GM12865 (cell line): Measurements from ENCODE around the gene KRTAP10-2.
"Not testable (repeated sequence)": the region's sequence is repeated elsewhere in the genome, so short reads cannot be mapped to it uniquely, and the experiment has no call there.

Source experiments
- DNase-seq: peaks from one replicate; pipeline ENCODE4 v3.0.0; 2010; ENCODE audit warnings: low read depth
- H3K4me3 ChIP-seq: 2 replicates; pipeline ENCODE4 v1.5.1; 2011; ENCODE audit warnings: mild to moderate bottlenecking, low read depth, low read length, control low read depth
- TF ChIP-seq, protein P1 (sequence below): IDR thresholded peaks from 2 replicates; pipeline ENCODE4 v1.5.1; 2011; ENCODE audit warnings: low read length, control low read depth, low read depth, inconsistent platforms; ENCODE audit not compliant: insufficient read depth; ENCODE audit errors: missing control alignments

The KRTAP10-2 gene

DNA sequence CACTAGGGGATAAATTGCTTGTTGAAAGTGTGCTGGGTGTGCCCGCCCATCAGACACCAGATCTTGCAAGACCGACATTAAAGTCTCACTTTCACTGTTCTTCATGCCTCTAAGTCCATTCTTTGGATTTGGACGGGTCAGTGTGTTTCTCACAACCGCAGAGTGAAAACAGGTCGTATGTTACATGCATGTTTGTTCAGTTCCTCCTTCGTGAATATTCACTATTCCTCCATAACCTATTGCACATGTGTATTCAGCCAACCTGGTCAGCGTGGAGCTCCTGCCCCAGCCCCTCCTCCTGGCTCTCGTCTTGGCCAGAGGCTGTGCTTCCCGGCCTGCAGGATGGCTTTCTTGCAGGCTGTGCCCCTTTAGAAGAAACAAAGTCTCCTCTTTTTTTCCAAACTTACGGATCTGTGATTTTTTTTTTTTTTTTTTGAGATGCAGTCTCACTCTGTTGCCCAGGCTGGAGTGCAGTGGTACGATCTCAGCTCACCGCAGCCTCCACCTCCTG, 43.2 kb upstream of the KRTAP10-2 start:
- no peak for DNase-seq
- H3K4me3 ChIP-seq: no peak overlapping the region
- TF ChIP-seq, protein P1, sequence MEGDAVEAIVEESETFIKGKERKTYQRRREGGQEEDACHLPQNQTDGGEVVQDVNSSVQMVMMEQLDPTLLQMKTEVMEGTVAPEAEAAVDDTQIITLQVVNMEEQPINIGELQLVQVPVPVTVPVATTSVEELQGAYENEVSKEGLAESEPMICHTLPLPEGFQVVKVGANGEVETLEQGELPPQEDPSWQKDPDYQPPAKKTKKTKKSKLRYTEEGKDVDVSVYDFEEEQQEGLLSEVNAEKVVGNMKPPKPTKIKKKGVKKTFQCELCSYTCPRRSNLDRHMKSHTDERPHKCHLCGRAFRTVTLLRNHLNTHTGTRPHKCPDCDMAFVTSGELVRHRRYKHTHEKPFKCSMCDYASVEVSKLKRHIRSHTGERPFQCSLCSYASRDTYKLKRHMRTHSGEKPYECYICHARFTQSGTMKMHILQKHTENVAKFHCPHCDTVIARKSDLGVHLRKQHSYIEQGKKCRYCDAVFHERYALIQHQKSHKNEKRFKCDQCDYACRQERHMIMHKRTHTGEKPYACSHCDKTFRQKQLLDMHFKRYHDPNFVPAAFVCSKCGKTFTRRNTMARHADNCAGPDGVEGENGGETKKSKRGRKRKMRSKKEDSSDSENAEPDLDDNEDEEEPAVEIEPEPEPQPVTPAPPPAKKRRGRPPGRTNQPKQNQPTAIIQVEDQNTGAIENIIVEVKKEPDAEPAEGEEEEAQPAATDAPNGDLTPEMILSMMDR: no peak

DNA sequence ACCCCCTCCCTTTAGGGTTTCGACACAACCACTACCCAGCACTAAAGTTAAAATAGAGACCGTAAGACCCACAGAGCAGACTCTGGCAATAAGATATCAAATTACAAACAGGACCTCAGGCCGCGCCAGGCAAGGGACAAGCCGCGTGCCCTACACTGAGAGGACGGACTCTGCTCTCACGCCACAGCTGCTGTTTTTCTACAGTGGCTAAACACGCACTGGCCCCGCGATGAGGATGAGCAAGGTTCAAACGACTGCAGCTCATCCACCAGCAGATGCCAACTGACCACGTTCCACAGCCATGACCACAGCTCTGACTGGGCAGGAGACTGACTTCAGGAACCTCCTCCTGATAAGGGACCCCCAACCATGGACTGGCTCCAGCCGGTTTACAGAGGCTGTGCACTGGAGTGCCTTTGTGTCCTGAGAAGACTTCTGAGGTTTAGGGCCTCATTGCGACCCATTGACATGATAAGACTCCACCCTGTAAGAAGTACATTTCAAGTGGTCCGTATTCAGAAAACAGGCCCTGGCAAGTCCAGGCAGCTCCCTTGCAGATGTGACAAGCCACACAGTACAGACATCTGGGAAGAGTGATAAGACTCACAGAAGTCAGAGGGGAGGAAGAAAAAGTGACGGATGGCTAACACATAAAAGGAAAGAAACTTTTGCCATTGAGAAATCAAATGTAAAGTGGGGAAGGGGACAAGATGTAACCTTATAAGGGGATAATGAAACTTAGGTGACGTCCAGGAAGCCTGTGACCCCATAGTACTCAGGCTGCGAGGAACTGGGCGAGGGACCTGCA, 42.5 kb upstream of the KRTAP10-2 start:
- no peak overlapping the region for H3K4me3 ChIP-seq
- no peak for DNase-seq
- TF ChIP-seq, protein P1: no peak

DNA sequence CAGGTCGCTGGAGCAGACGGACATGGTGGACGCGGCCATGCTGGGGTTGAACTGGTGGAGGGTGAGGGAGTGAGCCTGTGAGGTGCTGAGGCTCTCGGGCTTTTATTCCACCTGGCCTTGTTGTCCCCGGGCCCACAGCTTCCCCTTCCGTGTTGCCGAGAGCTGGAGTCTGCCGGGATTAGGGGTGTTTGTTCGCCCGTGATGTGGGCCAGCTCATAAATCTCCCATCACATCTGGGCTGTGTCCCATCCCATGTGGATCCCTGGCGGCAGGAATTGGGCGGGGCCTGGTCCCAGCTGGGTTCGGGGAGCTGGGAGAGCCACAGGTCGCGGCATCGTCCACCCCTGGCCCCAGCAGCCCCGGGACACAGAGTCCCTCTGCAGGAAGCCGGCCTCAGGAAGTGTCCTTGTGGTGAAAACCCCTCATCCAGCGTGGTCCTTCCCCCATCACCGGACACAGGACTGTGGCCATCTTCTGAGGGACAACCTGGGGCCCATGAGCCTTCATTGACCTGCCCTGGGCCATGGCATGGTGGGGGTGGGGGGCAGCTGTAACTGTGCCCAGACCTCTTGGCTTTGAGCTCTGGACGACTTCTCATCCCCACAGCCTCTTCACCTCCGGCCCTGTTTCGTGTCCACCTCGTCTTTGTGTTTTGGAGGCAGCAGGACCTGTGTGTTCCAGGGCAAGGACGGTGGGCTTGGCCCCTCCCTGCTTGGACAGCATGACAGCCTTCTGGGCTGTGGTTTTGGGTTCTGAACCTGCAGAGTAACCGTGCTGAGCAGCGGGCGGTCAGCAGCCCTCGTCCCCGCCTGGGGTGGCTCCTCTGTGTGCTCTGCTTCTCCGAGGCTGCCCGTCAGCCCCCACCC, 41.4 kb upstream of the KRTAP10-2 start, which contains the start of gene KRTAP10-6:
Gene KRTAP10-6, minus strand, starts transcription at position 60 of the 866 bp plus-strand sequence. Its CDS starts 21 bp downstream, at position 39.
- TF ChIP-seq, protein P1: no peak
- no peak within 1 kb of the TSS for H3K4me3 ChIP-seq
- no peak for DNase-seq

DNA sequence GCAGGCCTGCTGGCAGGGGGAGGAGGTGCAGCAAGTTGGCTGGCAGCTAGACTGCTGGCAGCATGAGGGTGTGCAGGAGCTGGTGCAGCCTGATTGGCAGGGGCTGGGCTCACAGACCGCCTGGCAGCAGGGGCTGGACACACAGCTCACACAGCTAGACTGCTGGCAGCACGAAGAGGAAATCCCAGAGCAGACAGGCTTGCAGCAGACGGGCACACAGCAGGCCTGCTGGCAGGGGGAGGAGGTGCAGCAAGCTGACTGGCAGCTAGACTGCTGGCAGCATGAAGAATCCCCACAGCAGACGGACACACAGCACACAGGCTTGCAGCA, 40.5 kb upstream of the KRTAP10-2 start:
- H3K4me3 ChIP-seq, DNase-seq: not testable (repeated sequence)

DNA sequence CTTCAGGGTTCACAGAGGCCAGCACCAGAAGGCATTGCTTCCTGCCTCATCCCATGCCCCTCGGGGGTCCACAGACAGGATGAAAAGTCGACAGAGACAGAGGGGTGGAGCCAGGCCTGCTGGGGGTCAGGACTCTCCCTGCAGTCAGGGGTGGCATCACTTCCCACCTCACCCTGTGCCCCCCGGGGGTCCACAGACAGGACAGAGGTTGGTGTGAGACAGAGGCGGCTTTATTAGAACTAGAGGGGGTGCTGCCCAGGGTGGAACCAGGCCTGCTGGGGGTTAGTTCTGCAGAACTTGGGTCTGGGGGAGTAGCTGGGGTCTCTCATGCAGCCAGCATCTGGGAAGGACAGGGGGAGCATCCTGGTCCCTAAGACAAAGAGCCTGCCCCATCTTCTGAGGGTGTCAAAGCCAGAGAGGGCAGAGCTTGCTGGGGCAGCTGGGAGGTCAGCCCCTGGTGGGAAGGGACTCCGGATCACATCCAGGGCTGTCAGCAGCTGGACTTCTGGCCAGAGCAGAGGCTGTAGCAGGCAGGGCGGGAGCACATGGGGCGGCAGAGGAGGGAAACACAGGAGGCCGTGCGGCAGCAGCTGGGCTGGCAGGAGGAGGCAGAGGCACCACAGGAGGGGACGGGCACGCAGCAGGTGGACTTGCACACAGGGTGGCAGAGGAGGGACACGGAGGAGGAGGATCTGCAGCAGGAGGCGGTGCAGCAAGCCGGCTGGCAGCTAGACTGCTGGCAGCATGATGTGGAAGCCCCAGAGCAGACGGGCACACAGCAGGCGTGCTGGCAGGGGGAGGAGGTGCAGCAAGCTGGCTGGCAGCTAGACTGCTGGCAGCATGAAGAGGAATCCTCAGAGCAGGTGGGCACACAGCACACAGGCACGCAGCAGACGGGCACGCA, 39.8 kb upstream of the KRTAP10-2 start:
- DNase-seq: not testable (repeated sequence)

DNA sequence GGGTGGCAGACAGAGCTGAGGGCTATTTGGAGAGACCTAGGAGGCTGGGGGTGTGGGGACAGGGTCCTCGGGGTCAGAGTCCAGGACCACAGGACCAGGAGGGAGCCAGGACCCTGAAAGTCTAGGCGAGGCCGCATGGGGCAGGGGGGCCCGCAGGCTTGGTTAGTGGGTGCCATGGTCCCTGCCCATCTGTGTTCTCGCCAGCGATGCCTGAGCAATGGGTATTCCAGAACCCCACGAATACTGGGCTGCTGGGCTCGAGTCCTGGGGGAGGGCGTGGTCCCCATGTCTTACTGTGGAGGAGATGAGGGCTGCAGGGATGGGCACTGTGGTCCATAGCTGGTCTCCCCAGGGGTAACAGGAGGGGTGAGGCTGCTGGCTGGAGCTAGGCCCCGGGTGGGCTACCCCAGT, 39.0 kb upstream of the KRTAP10-2 start:
- no peak overlapping the region for H3K4me3 ChIP-seq
- TF ChIP-seq, protein P1: no peak
- no peak for DNase-seq

More for the DNA sequence above, 39.8 kb upstream of the KRTAP10-2 start:
- not testable (repeated sequence) for H3K4me3 ChIP-seq

DNA sequence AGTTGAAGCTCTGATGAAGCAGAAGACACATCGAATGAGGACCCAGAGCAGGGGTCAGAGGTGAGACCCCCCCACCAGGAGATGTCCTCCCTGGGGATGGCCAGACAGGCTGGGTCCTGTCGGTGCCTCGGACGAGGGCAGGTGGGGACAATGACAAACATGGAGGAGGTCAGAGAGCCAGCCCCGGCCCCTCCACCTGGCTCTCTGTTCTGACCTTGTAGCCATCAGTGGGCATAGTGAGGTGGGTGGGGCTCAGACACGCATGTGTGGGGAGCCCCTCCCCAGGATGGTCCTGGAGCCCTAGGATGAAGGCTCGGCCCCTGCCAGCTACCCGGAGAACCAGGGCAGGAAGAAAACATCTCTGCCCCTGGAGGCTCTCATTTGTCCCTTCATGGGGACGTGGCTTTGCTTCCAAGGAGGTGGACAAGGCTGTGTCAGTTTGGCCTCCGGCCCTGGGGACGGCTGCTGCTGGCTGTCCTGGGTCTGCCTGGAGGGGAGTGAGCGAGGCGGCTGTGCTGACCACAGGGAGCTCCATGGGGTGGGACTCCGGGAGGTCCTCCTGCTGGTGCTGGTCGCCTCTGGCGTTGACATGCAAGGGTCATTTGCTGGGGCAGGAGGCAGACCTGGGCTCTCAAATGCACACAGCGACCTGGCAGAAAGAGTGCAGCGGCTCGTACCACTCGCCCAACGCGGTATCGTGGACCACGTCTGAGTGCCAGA, 38.4 kb upstream of the KRTAP10-2 start:
- H3K4me3 ChIP-seq: no peak overlapping the region
- DNase-seq: no peak
- TF ChIP-seq, protein P1: no peak
